GM18519 (cell line): ENCODE data around the gene OR4M1.
"Not testable (repeated sequence)": the region's sequence is repeated elsewhere in the genome, so short reads cannot be mapped to it uniquely, and the experiment has no call there.

Experiments used
- ATAC-seq: cut with Tn5 transposase; IDR thresholded peaks from one replicate; pipeline ENCODE4 v1.9.1; 2021; ENCODE audit warnings: mild to moderate bottlenecking, moderate library complexity; ENCODE audit not compliant: unreplicated experiment, low FRiP score

The OR4M1 gene

DNA sequence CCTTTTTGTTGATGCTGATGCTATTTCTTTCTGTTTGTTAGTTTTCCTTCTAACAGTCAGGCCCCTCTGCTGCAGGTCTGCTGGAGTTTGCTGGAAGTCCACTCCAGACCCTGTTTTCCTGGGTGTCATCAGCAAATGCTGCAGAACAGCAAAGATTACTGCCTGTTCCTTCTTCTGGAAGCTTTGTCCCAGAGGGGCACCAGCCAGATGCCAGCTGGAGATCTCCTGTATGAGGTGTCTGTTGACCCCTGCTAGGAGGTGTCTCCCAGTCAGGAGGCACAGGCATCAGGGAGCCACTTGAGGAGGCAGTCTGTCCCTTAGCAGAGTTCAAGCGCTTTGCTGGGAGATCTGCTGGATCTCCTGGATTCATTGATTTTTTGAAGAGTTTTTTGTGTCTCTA, 46.6 kb downstream of the OR4M1 start:
- not testable (repeated sequence) for ATAC-seq

DNA sequence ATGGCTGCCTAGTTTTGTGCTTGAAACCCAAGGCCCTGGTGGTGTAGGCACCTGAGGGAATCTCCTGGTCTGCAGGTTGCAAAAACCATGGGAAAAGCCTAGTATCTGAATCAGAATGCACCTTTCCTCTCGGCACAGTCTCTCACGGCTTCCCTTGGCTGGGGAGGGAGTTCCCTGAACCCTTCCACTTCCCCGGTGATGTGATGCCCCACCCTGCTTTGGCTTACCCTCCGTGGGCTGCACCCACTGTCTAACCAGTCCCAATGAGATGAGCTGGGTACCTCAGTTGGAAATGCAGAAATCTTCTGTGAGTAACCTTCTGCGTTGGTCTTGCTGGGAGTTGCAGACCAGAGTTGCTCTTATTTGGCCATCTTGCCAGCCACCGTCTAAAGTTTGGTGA, 47.7 kb downstream of the OR4M1 start:
- ATAC-seq: not testable (repeated sequence)

DNA sequence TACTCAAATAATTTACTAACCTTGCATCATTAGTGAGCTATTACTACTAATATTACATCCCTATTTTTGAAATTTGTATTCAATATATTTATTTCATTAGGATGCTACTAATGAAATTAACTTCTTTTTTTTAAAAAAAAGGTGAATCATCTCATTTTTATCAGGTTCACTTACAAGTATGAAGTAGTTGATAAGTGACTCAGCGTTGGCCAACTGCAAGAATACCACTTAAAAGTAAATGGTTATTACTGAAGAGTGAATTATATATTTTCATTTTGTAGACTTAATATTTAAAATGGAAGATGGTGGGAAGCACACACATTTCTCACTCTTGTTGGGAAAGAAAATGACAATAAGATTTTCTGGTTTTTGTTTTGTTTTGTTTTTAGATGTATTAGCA, 49.9 kb downstream of the OR4M1 start:
- ATAC-seq: no peak

DNA sequence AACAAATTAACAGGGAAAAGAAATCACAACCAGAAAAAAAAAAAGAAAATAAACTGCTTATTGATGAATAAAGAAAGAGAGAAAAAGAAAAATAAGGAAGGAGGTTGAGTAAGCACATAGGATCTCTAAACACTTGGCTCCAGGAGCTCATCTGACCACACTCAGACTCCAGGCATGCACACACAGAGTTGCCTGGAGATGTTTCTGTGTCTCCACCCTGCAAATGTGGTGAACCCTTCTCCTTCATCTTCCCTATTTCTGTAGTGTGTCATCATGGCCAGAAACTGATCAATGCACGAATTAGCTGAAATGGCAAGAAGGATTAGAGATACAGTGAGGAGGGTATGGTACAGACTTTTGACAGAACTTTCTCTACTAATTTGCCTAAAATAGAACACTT, 50.5 kb downstream of the OR4M1 start:
- ATAC-seq: no peak

DNA sequence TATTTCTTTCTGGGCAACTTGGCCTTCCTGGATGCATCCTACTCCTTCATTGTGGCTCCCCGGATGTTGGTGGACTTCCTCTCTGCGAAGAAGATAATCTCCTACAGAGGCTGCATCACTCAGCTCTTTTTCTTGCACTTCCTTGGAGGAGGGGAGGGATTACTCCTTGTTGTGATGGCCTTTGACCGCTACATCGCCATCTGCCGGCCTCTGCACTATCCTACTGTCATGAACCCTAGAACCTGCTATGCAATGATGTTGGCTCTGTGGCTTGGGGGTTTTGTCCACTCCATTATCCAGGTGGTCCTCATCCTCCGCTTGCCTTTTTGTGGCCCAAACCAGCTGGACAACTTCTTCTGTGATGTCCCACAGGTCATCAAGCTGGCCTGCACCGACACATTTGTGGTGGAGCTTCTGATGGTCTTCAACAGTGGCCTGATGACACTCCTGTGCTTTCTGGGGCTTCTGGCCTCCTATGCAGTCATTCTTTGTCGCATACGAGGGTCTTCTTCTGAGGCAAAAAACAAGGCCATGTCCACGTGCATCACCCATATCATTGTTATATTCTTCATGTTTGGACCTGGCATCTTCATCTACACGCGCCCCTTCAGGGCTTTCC, 54.4 kb downstream of the OR4M1 start:
- not testable (repeated sequence) for ATAC-seq

DNA sequence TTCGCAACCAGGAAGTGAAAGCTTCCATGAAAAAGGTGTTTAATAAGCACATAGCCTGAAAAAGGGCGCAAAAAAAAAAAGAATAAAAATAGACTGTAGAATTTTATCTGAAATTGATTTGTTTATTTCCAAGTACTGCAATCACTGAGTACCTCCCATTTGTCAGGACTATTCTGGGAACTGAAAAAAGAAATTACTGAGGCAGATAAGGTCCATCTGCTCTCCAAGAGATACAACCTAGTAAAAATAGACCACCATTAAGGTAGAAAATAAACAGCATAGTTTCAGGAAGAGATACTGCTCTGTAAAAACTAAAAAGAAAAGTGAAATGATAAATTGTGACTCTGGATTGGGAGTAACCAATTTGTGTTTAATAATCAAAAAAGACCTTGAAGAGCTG, 55.0 kb downstream of the OR4M1 start:
- no peak for ATAC-seq
